Omental fat pad (tissue), 4 donors: ENCODE results near the gene TNFRSF19. TPM values are rescaled to one million over a fixed set of nuclear protein-coding genes. Genes with fewer than 3 reads are reported as not detected.

Source experiments
- ATAC-seq: fragments of 150-250 bp; one replicate; pipeline ENCODE4 v1.9.1; 2016; ENCODE audit warnings: mild to moderate bottlenecking, moderate library complexity; ENCODE audit not compliant: low FRiP score
- DNase-seq: peaks from one replicate; pipeline ENCODE4 v3.0.0-alpha.2; 2019; ENCODE audit warnings: low spot score
- CTCF ChIP-seq, 3 donors: fragments of 450-650 bp; IDR thresholded peaks; one replicate each; pipeline ENCODE4 v1.5.1; 2016 to 2017; ENCODE audit warnings: antibody characterized with exemption in 3 of 3, mild to moderate bottlenecking in 3 of 3, moderate library complexity in 2 of 3
- total RNA-seq, 4 donors: library from RNA; depleted of rRNA; stranded (reverse); fragments of >200 nt; gene quantifications; one replicate each; pipeline ENCODE4 v1.1.0, GENCODE V29; 2016

TNFRSF19 gene
- total RNA-seq, 4 donors from 2014 or later = 1.3 to 6.5 (median 2.8) TPM

GRCh38 chr13:23642110-23642509, 71.9 kb downstream of the TNFRSF19 start:
- ATAC-seq = no peak
- TF ChIP-seq CTCF (IDR thresholded peaks at IDR 0.05) = no peak
- no peak for DNase-seq

DNA sequence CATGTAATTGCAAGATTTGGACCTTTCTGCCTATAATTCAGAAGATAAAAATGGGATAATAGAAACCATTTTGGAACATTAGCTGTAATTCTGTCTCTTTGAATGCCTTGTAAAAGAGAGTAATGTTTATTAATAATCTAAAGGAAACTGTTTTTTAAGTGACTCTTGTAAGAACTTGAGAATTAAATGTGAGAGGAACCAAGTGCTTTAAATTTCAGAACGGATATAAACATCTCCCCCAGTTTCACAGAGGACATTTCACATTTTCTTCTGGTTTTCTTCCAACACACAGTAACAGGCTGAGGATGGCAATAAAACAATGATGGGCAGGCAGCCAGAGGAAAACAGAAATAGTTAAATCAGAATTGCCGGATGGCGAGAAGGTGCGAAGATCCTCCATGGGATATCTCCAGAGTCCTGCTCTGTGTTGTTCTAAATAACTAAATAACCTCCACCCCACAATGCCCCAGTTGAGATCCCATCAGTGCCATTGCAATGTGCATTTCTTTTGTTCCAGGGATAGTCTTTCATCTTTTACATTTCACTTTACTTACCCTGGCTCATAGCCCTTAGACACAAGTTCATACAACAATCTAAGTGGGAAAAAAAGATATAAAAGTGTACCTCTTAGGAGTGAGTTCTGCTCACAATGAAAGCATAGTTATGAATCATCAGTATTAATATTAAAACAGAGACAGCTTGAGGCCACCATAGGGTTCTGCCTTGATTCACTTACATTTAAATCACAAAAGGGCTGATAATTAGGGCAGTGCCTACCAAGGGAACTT, 73.3 kb downstream of the TNFRSF19 start:
- no peak for ATAC-seq
- no peak for TF ChIP-seq CTCF (IDR thresholded peaks at IDR 0.05)
- DNase-seq = no peak

DNA sequence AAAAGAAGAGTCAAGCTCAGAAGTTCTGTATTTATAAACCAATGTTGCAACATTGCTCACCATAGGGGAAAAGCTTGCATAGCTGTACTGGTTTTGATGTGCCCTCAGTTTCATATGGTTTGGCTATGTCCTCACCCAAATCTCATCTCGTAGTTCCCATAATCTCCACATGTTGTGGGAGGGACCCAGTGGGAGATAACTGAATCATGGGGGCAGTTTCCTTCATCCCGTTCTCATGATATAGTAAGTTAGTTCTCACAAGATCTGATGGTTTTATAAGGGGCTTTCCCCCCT, 73.9 kb downstream of the TNFRSF19 start:
- no peak for DNase-seq
- no peak for ATAC-seq
- no peak for TF ChIP-seq CTCF (IDR thresholded peaks at IDR 0.05)

DNA sequence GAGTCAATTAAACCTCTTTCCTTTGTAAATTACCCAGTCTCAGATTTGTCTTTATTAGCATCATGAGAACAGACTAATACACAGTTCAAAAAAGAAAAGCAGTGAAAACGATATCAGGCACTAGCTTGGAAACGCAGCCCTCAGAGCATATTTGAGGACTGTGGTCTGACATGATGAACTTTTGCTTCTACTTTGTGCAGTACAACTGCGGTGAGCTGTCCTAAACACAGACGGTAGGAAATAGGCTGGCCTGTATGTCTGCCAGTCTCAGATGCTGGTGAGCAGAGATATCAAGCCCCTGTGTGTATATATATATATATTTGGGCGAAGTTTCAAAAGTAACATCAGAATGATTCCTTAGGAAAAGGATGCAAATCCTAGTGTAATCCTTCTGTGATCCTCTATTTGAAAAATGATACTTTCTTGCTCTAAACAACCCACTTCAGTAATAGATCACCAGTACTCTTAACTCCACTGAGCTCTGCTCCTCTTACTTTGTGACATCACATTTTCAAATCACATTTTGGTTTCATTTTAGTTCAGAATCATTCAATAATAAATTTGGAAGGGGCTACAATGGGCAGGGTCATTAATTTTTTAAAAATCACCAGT, 74.4 kb downstream of the TNFRSF19 start:
- DNase-seq (no peak), ATAC-seq (no peak)
- no peak for TF ChIP-seq CTCF (IDR thresholded peaks at IDR 0.05)

- TF ChIP-seq CTCF (IDR thresholded peaks at IDR 0.05) = no peak
- ATAC-seq = no peak
- DNase-seq = no peak
Measured at GRCh38 chr13:23645851-23646250, 75.6 kb downstream of the TNFRSF19 start.

GRCh38 chr13:23651439-23651838, 81.2 kb downstream of the TNFRSF19 start:
- no peak for ATAC-seq
- TF ChIP-seq CTCF (IDR thresholded peaks at IDR 0.05) = no peak

GRCh38 chr13:23651887-23652286, 81.7 kb downstream of the TNFRSF19 start:
- ATAC-seq (no peak), DNase-seq (no peak)
- TF ChIP-seq CTCF (IDR thresholded peaks at IDR 0.05) = no peak

More at GRCh38 chr13:23651439-23651838, 81.2 kb downstream of the TNFRSF19 start:
- DNase-seq = no peak
